ENCODE measurements around the gene MAPT. TPM values are rescaled to one million over a fixed set of nuclear protein-coding genes. Genes with fewer than 3 reads are reported as not detected.
"Not testable (repeated sequence)": the region's sequence is repeated elsewhere in the genome, so short reads cannot be mapped to it uniquely, and the experiment has no call there.

MAPT gene
- total RNA-seq, 1 experiment from 2014 or later: 37.5 TPM

DNA sequence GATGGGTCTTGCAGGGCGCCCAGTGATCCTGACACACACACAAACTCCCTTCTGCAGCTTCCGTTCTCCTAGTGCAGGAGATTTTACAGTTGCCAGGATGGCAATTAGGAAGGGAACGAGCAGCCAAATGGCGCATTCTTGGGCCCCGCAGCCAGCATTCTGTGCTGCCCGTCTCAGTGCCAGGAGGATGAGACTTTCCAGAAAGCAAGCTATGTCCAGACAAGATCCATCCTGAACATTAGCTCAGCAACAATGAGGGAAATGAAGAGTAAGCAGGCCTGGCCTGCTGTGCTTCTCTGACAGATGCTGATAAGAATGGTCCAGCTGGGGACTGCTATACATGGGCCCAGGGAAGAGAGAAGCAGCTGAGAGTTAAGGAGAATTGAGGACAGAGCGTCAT, 33.2 kb upstream of the MAPT start:
- TF ChIP-seq, protein P1, sequence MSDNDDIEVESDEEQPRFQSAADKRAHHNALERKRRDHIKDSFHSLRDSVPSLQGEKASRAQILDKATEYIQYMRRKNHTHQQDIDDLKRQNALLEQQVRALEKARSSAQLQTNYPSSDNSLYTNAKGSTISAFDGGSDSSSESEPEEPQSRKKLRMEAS (IDR thresholded peaks at IDR 0.05): no peak
- TF ChIP-seq POLR2A (IDR thresholded peaks at IDR 0.05; ENCODE audit: borderline replicate concordance, extremely low read depth, insufficient read depth, insufficient read length) (no peak), ELF1 (IDR thresholded peaks at IDR 0.05; ENCODE audit: borderline replicate concordance, low read depth) (no peak), EZH2phosphoT487 (IDR thresholded peaks at IDR 0.05; ENCODE audit: borderline replicate concordance) (no peak), SP1 (IDR thresholded peaks at IDR 0.05; ENCODE audit: low read depth) (no peak)
- ChIA-PET POLR2A (no interaction called here), RAD21 (ENCODE audit: low non-redundant PET in 1 of 2, low total read pairs in 2 of 2, uncharacterized antibody in 2 of 2, unreplicated experiment in 2 of 2) (no interaction called here), CTCF (interaction anchor here (1.1 kb wide), 1 partner anchor 9 kb away, joined by 4 read pairs; no protein-coding TSS in a partner anchor)
- Histone ChIP-seq H3K4me1 (ENCODE audit: control insufficient read depth in 1 of 2, insufficient read depth in 2 of 2, low read length in 2 of 2) (no peaks in the 10 kb centered on the region), H3K4me2 (ENCODE audit: low read length) (no peak overlapping the region), H3K9ac (ENCODE audit: low read length) (no peak overlapping the region), H3K27ac (ENCODE audit: low read depth, low read length) (no peak overlapping the region), H3K9me3 (ENCODE audit: control insufficient read depth in 1 of 2, insufficient read depth in 1 of 2, low read depth in 1 of 2, low read length in 2 of 2) (no peaks in the 10 kb centered on the region), H4K20me1 (ENCODE audit: insufficient read depth) (no peaks in the 10 kb centered on the region), H2AFZ (ENCODE audit: low read depth, low read length, poor library complexity, severe bottlenecking) (no peak overlapping the region), H3K79me2 (ENCODE audit: insufficient read depth, low read length) (no peaks in the 10 kb centered on the region), H3K4me3 (replicated peaks in 1 of 2; ENCODE audit: low read depth in 1 of 2, low read length in 2 of 2) (no peak overlapping the region), H3K36me3 (ENCODE audit: control insufficient read depth in 1 of 2, insufficient read depth in 2 of 2, low read length in 2 of 2) (no peaks in the 10 kb centered on the region), H3K9me2 (ENCODE audit: insufficient read depth) (no peaks in the 10 kb centered on the region), H3K27me3 (ENCODE audit: insufficient read depth, low read length) (peaks cover 42% of the 10 kb centered on the region)
- intact Hi-C loops (cut with micrococcal nuclease): no loop called here
- ATAC-seq (no peak), DNase-seq (ENCODE audit: low read depth, low spot score) (no peak)
- no TSS peak for BruUV-seq (replicated peaks)

DNA sequence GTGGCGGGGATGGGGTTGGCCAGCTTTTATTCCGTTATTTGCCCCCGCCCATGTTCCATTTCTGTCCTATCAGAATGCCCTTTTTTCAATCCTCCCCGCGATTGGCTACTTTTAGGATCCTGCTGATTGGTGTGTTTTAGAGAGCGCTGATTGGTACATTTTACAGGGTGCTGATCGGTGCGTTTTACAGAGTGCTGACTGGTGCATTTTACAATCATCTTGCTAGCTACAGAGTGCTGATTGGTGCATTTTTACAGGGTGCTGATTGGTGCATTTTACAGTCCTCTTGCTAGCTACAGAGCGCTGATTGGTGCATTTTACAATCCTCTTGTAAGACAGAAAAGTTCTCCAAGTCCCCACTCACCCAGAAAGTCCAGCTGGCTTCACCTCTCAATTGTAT, 32.2 kb upstream of the MAPT start:
- H3K36me3 ChIP-seq (ENCODE audit: control insufficient read depth in 1 of 2, insufficient read depth in 2 of 2, low read length in 2 of 2); H3K4me3 ChIP-seq (replicated peaks in 1 of 2; ENCODE audit: low read depth in 1 of 2, low read length in 2 of 2); H3K4me2 ChIP-seq (ENCODE audit: low read length); H3K9me2 ChIP-seq (ENCODE audit: insufficient read depth); intact Hi-C loops (cut with micrococcal nuclease); DNase-seq (ENCODE audit: low read depth, low spot score); H2AFZ ChIP-seq (ENCODE audit: low read depth, low read length, poor library complexity, severe bottlenecking); H3K79me2 ChIP-seq (ENCODE audit: insufficient read depth, low read length); H3K4me1 ChIP-seq (ENCODE audit: control insufficient read depth in 1 of 2, insufficient read depth in 2 of 2, low read length in 2 of 2); H3K9me3 ChIP-seq (ENCODE audit: control insufficient read depth in 1 of 2, insufficient read depth in 1 of 2, low read depth in 1 of 2, low read length in 2 of 2); BruUV-seq (replicated peaks); POLR2A ChIA-PET; H3K27ac ChIP-seq (ENCODE audit: low read depth, low read length); H4K20me1 ChIP-seq (ENCODE audit: insufficient read depth); RAD21 ChIA-PET (ENCODE audit: low non-redundant PET in 1 of 2, low total read pairs in 2 of 2, uncharacterized antibody in 2 of 2, unreplicated experiment in 2 of 2); ATAC-seq; H3K9ac ChIP-seq (ENCODE audit: low read length): not testable (repeated sequence)
- peaks cover 42% of the 10 kb centered on the region for H3K27me3 ChIP-seq (ENCODE audit: insufficient read depth, low read length)
- CTCF ChIA-PET: interaction anchor here (1.1 kb wide), 1 partner anchor 10 kb away, joined by 4 read pairs; no protein-coding TSS in a partner anchor

All from HCT116 (cell line).